NCI-H2081 treated with DMSO at 0.1 percent for 48 hours (cell line): ENCODE measurements around the gene LACTBL1.
"Not testable (repeated sequence)": the region's sequence is repeated elsewhere in the genome, so short reads cannot be mapped to it uniquely, and the experiment has no call there.

Experiments used
- DNase-seq: peaks from one replicate; lab custom pipeline; 2025; lab: John Stamatoyannopoulos, UW

LACTBL1 gene

DNA sequence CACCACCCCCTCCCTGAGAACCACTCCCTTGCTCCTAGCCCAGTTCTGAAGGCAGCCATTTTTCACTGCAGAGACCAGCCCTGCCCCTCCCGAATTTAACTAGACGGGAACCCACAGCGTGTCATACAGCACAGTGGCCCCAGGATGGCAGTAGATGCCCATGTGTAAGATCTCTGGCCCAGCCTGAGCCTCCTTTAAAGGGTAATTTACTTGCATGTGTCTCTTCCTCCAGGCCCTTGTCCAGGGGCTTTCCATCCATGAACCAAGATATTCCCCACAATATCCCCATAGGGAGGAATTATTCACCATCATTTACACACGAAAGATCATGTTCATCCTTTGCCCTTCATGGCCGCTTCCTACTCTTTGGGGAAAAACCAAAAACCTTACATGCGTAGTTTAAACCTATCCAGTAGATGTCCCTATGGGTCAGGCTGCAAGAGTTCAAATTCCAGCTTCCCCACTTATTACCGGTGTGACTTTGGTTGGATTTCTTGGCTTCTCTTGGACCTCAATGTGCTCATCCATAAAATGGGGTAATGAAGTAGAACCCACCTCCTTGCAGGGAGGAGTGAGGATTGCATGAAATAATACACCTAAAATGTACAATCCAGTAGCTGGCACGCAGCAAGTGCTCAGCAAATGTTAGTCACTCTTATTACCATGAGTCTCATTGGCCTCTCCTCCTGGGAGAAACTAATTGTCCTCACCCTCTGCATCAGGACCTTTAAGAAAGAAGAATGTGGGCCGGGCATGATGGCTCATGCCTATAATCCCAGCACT is 4.0 kb upstream of the LACTBL1 start:
- DNase-seq: peak; percentile 71

DNA sequence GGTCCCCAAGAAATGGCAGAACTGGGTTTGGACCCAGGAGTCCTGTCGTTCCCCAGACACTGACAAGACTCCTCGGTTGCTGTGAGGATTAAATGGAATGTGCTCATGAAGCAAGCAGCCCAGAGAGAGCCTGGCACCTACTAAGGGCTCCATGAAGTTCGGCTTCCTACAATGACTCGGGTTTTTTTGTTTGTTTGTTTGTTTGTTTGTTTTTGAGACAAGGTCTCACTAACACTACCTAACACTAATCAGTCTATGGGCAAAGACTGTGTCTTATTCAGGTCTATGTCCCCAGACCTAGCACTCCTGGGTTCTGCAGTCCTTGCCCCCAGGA is 3.4 kb upstream of the LACTBL1 start:
- DNase-seq: no peak

DNA sequence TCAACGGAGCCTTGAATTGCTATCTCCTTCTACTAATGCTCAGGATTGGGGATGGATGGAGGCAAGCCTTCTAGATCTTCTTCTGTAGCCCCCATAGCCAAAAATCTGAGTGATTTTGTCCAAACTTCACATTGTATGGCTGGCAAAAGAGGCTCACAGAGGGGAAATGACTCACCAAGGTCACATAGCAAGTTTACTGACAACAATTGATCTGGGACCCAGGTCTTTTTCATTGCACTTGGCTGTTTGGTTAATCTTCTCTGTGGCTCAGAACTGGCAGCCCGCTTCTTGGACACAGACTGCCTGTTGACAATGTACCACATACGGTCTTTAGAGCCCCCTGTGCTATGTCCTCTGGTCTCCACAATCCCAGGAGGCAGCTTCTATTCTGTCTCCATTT is 3.0 kb upstream of the LACTBL1 start:
- no peak for DNase-seq

DNA sequence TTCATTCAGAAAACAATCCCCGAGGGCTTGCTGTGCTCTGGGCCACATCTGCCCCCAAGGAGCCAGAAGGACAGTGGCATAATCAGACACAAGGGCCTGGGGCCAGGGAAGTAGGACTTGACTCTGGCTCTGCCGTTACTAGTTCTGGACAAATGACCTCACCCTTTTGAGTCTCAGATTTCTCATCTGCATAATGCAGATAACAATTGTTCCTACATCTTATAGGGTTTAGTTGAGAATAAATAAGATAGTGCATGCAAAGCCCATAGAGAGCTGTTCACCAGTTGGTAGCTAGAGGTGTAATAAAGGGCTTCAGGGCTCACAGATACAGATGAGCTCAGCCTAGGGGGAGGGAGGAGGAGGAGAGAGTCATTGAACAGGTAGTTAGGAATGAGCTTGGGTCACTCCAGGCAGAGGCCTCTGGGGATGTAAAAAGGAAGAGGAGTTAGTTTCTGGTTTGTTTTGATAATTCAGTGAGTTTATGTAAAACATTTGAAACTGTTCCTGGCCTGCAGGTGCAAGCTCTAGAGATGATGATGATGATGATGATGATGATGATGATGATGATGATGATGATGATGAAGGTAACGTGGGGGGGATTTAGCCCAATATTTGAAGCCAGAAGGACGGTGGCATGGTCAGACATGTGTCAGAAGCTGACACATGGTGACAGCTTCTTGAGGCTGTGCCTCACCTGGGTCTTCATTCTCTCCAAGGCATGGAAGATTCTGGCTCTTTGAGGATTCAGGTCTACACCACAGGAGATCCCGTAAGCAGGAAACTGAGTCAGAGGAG is 858 bp downstream of the LACTBL1 start:
- no peak for DNase-seq

DNA sequence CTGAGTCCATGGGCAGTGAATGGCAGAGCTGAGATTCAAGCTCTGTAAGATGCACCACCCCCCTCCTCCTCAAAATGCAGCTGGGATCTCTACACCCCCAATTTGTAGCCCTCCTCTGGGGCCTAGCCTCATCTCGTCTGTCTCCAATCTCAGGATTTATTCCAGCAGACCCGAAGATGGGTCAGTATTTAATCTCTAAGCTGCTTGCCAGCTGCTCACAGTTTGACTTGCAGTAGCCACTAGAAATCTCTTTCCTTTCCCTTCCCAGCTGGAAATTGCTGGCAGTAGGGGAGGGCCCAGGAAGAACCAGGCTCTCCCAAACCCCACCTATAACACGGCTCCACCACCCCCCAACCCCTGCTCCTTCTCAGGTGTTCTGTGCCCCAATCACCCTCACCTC is 1.5 kb downstream of the LACTBL1 start:
- DNase-seq: no peak

DNA sequence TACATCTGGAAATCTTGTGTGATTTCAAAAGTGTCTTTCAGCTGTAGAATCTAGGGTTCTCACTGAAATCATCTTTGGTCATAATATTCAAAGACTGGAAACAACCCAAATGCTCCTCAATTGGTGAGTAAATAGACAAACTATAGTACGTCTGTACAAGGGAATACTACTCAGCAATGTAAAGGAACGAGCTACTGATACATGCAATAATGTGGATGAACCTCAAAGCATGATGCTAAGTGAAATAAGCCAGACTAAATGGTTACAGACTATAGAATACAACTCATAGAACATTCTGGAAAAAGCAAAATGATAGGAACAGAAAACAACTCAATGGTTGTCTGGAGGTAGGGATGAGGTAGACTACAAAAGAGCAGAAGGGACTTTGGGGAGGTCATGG is 2.6 kb downstream of the LACTBL1 start:
- DNase-seq: no peak

DNA sequence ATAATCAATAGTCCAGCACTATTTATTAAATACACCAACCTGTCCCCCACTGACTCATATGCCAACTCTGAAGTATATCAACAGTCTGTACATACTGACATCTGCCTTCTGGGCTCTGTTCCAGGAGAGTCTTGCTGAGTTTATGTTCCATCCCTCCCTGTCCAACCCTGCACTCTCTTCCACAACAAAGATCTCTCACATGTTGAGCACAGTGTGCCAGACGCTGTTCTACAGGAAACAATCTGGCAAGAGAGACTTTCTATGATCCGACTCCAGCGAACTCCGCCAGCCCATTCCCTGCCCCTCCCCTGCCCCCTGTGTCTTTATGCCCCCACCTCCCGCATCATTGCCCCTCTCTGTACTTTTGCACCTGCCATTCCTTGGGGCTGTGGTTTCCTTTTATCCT is 3.4 kb downstream of the LACTBL1 start:
- peak; percentile 93 for DNase-seq

DNA sequence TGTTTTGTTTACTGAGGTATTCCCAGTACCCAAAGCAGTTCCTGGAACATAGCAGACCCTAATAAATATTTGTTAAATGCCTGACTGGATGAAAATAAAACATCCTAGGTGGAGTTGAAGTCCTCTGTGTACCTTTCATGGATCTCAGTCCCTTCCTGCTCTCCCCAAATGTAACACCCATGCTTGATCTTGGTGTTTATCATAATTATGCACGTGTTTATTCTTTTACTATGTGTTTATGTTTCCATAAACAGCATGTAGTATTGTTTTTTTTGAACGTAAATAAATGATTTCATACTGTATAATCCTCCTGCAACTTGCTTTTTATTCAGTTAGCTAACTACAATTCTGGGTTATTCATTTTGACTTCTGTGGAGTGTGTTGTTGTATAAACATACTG is 4.8 kb downstream of the LACTBL1 start:
- DNase-seq: no peak

DNA sequence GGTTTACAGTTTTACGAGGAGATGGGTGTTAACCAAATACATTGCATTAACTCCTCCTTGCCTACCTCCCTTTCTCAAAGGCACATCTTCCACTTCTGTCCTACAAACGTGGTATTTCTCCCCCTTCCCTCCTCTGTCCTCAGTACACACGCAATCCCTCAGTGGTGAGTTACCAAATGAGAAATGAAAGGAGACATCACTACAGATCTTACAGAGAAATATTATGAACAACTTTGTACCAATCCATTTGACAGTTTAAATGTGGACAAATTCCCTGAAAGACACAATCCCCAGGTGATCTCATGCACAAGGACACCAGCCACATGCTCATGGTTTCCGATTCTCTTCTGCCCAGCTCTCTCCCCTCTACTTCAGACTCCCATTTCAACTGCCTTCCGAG is 6.4 kb downstream of the LACTBL1 start:
- no peak for DNase-seq

DNA sequence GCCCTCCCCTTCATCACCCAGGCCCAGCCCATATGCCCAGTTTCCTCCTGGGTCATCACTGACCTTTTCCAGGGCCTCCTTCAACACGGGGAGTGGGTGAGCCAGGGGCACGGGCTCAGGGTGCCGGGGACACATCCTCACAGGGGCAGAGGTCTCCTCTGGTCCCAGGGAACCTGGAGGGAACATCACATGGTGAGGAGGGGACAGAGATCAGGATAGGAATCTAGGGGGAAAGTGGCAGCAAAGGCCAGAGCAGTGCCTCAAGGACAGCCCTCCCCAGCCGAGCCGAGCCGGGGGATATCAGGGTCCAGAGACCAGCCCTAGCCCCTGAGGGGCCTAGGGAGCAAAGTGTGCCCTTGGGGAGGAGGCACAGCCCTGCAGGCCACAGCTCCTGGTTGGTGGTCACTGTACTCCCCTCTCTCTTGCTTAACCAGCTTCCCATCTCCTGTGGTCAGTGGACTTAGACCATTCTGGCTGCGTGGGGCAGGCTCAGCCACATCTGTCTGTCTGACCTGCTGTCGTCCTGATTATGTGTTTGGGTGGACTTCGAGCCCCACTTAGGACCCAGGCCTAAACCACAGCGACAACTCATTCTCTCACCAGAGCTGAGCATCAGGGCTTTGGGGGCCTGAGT is 9.5 kb downstream of the LACTBL1 start:
- no peak for DNase-seq

DNA sequence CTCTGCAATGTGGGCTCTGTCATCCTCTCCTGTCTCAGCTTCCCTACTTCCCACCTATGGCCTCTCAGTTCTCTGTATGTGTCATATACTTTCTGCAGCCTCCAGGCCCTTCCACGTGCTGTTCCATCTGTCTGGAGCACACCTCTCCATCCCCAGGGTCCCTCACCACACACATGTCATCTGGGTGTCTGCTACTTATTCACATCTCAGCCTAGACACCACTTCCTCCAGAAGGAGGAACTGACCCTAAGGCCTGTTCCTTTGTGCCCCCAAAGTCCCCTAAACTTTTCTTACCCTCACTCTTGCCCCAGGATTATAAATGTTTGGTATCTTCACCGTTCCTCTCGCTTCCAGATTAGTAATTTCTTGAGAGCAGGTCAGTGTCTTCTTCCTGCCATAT is 10.1 kb downstream of the LACTBL1 start:
- no peak for DNase-seq

DNA sequence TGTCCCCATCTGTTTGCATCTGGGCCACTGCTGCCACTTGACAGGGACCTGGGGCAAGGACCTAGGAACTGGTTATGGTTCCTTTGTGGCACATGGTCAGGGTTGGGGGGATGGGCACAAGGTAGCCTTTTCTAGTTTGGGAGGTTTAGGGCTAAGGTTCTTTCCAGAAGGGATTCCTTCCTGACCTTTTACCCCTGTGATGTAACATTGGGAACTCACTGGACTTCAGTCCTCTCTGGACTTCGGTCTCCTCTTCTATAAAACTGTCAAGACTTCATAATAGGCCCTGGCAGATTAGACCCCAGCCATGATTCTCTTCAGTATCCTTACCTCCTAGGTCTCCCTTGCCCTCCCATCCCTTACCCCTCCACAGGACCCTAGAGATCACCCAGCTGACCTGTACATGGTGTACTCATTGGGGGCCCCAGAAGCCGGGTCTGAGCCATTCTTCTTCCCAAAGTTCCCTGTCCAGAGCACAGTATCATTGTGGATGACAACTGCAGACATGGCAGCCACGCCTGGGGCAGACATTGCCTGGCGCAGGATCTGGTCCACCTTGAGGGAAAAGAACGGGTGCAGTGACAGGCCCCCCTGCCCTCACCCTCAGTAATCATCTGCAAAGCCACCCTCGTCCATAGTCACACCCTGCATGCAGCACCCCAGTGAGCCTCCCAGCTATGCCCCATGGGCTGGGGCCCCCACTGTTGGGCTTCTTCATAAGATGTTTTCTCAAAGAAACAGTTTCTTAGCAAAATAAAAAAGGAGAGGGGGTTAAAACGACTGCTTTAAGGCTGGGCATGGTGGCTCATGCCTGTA is 12.9 kb downstream of the LACTBL1 start:
- DNase-seq: no peak

DNA sequence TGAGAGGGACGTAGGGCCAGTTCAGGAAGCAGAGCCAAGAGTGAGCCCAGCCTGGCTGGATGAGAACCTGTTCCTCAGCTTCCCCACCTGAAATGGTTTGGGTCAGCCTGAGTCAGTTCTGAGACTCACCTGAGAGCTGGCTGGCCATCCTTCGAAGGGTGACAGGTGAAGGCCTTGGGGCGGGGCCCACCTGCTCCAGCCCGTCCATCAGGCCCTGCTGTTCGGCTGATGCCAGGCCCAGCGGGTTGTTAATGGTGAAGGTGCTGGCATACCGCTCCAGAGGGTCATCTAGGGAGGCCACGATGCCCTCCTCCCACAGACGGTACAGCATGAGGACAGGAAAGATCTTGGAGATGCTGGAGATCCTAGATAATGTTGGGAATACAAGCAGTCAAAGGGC is 14.1 kb downstream of the LACTBL1 start:
- no peak for DNase-seq

DNA sequence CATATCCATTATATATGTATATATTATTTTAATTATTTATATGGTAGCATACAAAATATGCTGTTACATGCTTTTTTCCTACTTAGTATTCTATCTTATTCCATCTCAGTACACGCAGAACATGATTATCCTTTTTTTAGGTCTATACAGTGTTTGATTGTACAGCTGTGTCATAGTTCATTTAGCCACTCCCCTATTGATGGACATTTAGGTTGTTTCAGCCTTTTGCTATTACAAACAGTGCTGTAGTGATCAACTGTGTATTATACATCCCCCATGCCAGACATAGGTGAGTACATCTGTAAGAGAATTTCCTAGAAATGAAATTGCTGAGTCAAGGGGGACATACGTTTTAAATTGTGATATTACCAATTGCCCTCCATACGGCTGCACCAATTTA is 15.6 kb downstream of the LACTBL1 start:
- DNase-seq: no peak

DNA sequence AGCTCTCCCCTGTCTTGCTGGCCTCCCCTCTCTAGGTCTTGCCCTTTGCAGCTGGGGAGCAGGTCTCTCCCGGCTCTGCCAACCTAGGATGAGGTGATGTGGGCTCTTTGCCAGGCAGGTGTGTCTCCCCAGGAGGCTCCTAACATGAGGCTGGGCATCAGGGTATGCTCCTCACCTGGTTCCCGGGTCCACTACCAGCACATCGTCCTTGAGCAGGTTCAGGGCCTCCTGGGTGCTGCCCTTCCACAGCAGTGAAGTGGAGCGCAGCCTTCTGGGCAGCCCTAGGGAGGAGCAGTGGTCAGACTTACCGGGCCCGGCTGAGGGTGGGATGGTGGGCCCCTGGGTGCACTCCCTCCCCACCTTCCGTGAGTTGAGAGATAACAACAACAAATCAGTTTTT is 17.5 kb downstream of the LACTBL1 start:
- DNase-seq: no peak

DNA sequence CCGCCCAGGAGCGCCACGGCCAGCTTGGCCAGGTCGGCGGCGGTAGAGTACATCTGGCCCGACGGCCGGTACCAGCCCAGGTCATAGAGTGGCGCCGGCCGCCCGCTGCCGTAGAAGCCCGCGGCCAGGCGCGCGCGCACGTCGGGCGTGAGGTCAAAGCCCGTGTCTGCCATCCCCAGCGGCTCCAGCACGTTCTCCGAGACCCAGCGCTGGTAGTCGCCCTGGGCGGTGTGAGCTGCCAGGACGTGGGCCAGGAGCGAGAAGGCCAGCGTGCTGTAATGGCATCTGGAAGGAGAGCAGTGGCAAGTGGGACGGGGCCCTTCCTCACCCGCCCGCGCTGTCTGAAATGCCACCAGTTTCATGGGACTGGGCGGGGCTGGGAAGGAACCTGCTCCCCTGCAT is 18.9 kb downstream of the LACTBL1 start:
- DNase-seq: no peak

DNA sequence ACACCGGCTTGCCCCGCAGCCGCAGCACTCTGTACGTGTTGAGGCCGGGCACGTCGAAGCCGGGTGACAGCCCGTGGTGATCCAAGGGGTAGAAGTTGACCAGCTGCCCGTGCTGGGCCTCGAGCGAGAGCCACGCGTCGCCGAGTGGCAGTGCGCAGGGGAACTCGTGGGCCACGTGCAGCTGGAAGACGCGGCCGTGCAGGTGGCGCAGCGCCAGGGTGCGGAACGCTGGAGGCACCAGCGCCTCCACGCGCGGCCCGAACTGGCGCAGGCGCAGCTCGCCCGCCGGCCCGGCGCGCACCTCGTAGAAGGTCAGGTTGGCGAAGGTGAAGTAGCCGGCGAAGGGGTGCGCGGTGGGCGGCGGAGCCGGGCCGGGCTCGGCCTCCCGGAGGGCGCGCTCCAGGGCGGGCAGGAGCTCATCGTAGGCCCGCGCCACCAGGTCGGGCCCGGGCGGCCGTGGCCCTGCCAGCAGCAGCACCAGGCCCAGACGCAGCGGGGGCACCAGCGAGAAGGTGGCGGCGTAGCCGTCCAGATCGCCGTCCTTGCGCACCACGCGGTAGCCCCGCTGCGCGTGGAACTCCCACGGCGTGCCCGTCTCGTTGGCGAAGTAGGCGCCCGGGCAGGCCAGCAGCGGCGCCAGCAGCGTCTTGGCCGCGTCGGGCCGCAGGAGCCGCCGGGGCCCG is 19.5 kb downstream of the LACTBL1 start:
- no peak for DNase-seq

DNA sequence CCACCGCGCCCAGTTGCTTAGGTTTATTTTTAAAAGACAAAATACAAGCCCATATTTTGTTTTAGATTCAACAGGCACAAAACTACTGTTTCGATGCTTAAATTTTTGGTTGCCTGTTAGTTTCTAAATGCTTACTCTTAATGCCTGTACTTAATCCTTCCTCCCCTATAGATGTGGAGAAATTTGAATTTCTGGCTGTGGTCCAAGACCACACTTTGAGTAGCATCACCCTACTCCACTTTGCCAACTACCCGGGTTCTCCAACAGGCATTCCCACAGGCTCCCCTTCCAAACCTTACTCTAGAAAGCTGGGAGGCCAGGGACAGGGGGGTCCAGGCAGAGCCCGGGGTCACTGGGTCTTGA is 20.0 kb downstream of the LACTBL1 start:
- no peak for DNase-seq

DNA sequence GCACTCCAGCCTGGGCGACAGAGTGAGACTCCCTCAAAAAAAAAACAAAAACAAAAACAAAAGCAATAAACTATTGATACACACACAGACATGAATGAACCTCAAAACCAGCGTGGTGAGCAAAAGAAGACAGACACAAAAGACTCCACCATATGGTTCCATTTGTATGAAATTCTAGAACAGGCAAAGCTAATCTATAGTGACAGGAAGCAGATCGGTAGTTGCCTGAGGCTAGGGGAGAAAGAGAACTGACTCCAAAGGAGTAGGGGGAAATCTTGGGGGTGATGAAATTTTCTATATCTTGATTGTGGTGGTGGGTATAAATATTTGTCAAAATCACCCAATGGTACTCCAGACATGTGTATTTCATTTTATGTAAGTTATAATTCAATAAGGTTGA is 20.9 kb downstream of the LACTBL1 start:
- no peak for DNase-seq

DNA sequence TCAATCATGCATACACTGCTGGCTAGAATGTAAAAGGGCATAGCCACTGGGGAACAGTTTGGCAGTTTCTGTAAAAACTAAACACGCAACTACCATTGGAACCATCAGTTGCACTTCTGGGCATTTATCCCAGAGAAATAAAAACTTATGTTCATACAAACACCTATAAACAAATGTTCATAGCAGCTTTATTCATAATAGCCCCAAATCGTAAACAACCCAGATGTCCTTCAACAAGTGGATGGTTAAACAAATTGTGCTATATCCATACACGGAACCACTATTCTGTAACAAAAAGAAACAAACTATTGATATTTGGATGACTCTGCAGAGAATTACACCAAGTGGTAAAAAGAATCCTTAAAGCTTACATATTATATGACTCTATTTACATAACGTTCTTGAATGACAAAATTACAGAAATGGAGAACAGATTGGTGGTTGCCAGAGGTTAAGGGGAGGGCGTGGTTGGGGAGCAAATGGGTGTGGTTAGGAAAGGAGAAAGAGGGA is 22.8 kb downstream of the LACTBL1 start:
- no peak for DNase-seq

DNA sequence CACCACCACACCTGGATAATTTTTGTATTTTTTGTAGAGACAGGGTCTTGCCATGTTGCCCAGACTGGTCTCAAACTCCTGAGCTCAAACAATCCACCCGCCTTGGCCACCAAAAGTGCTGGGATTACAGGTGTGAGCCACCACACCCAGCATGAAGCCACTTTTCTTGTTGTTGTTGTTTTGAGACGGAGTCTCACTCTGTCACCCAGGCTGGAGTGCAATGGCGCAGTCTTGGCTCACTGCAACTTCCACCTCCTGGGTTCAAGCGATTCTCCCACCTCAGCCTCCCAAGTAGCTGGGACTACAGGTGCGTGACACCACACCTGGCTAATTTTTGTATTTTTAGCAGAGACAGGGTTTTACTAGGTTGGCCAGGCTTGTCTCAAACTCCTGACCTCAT is 27.5 kb downstream of the LACTBL1 start:
- DNase-seq: not testable (repeated sequence)
